Lower leg skin (tissue), 3 donors: Measurements from ENCODE around the gene SLC16A8.

Experiments
- CTCF ChIP-seq, 3 donors: fragments of 450-650 bp; IDR thresholded peaks; one replicate each; pipeline ENCODE4 v1.5.1; 2016; ENCODE audit warnings: antibody characterized with exemption in 3 of 3, mild to moderate bottlenecking in 3 of 3, moderate library complexity in 2 of 3
- POLR2A ChIP-seq, 2 donors: fragments of 450-650 bp; IDR thresholded peaks; one replicate each; pipeline ENCODE4 v1.6.1; 2016 to 2017; ENCODE audit warnings: antibody characterized with exemption in 2 of 2, mild to moderate bottlenecking in 1 of 2, moderate library complexity in 1 of 2

DNA sequence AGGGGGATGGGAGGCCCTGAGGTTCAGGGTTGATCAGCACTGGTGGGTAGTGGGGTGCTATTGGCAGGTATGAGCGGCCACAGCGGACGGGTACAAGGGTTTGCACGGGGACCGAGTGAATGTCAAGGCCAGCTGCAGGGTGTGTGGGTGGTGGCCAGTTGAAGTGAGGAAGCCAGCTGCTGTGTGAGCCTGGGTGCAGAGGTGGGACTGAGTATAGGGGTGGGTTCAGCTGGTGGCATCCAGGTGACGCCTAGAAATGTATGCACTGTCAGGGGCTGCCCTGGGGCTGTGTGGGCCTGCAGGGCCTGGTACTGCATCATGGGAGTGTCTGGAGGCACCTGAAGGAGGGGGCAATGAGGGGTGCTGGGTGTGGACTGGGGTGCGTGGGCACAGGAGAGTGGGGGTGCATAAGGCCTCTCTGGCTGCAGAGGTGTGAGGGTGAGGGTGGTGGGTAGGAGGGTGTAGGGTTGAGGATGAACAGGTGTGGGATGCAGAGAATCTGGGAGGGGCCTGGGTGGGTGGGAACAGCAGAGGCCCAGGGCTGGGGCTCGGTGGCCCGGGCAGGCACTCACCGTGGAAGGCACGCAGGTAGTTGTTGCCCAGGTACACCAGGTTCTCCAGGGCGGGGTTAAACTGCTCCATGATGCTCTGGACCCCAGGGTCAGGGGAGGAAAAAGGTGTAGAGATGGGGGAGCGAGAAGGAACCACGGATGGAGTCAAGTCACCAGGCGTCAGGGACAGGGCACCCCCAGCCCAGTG lies 24.8 kb upstream of the SLC16A8 start:
- TF ChIP-seq CTCF (IDR thresholded peaks at IDR 0.05) = no peak
- TF ChIP-seq POLR2A (IDR thresholded peaks at IDR 0.05) = no peak
